NCI-H345 treated with DMSO at 0.1 percent for 48 hours (cell line): ENCODE data around the gene LYSET.
"Not testable (repeated sequence)": the region's sequence is repeated elsewhere in the genome, so short reads cannot be mapped to it uniquely, and the experiment has no call there.

Experiments used
- DNase-seq: peaks from one replicate; lab custom pipeline; 2025; ENCODE audit not compliant: unreplicated experiment; lab: John Stamatoyannopoulos, UW

The LYSET gene

GRCh38 chr14:93220509-93220908 lies 35.4 kb downstream of the LYSET start:
- DNase-seq, result no peak

DNA sequence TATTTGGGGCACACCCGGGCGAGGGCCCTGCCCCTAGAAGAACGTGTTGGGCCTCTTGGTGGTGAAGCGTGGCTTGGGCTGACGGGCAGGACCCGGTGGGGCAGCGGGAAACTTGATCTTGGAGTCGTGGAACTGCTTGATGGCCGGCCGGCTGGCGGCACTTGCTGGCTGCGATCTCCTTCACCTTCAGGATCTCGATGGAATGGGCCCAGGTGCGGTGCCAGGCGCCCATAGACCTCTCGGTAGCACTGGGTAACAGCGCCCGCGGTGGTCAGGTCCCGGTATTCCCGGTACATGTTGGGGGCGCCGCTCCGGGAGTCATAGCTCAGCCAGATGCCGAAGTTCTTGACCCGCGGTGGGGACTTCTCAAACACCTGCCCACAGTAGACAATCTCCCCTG lies 38.4 kb downstream of the LYSET start:
- no peak for DNase-seq

DNA sequence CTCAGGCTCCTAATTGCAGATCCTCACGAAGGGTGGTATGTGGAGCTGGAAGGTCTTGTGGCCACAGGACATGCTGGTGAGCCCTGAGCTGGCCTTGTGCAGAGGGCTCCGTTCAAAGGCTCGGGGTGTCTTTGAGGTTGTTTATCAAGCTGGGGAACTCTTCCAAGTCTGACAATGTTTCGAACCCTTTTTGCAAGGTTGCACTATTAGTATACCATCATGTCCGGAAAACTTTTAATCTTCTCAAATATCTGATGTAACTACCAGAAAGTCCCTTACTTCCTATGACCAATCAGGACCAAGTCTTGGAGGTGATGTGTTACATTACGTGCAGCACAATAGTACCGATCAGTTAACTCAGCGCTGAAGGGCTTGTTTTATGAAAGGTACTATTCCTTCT lies 43.4 kb downstream of the LYSET start:
- DNase-seq, result no peak

DNA sequence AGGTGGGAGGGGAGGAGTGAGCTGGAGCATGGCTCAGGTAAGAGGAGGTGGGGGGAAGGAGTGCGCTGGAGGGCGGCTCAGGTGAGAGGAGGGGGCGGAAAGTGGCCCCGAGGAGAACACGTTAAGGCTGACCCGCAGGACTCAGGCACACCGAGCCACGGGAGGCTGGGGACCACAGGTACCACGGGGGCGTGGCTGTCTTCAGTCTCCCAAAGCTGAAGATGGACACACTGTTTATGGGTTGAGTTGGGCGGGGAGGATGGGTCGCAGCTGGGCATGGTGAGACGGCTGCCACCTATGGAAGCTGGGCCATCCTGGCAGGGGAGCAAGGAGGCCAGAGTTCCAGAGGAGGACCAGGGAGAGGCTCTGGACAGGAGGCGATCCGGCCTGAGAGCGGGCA lies 45.4 kb downstream of the LYSET start:
- no peak for DNase-seq

DNA sequence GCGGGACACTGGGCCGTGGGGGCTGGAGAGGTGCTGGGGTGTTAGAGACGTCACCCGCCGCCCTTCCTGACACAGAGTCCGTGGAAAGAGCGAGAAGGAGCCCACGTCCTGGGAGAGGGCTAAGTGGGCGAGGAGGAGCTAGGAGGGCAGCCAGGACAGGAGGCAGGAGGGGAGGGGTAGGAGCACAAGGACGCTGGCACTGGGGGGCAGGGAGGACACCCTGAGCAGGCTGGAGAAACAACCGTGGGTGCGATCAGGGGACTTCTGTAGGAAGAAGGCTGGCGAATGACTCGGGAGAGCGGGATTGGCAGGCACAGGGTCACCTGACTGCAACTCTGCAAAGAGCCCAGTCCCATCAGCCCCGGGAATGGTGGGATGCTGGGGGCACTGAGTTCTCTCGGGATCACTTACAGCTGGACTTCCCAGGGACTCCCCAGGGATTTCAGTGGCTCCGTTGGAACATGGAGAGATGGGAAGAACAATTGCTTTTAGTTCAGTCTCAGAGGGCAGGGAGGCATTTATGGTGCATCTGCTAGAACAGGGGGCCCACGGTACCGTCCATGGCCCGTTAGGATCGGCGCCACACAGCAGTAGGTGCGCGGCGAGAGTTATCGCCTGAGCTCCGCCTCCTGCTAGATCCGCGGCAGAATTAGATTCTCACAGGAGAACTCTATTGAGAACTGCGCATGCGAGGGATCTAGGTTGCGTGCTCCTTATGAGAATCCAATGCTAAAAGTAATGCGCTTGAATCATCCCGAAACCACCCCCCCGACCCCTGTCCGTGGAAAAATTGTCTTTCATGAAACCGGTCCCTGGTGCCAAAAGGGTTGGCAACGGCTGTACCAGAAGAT lies 46.2 kb downstream of the LYSET start:
- peak; percentile 77 for DNase-seq

GRCh38 chr14:93232159-93232558 lies 47.0 kb downstream of the LYSET start:
- DNase-seq, result no peak

DNA sequence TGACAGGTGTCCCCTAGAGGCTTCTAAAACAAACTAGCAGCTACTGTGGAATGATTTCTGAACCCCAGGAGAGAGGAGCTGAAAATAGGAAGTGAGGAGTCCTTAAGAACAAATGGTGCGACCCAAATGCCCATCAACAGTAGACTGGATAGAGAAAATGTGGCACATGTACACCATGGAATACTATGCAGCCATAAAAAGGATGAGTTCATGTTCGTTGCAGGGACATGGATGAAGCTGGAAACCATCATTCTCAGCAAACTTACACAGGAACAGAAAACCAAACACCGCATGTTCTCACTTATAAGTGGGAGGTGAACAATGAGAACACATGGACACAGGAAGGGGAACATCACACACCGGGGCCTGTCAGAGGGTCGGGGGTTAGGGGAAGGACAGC lies 48.0 kb downstream of the LYSET start:
- DNase-seq, result not testable (repeated sequence)

- no peak for DNase-seq
These were observed 49.7 kb downstream of the LYSET start for GRCh38 chr14:93234798-93235197.
